HG02840 (cell line): ENCODE data around the gene GRID1.

Experiments
- ATAC-seq: cut with Tn5 transposase; IDR thresholded peaks from one replicate; pipeline ENCODE4 v1.9.1; 2021; ENCODE audit warnings: mild to moderate bottlenecking, moderate library complexity, moderate number of reproducible peaks; ENCODE audit not compliant: unreplicated experiment, low FRiP score

Gene GRID1

DNA sequence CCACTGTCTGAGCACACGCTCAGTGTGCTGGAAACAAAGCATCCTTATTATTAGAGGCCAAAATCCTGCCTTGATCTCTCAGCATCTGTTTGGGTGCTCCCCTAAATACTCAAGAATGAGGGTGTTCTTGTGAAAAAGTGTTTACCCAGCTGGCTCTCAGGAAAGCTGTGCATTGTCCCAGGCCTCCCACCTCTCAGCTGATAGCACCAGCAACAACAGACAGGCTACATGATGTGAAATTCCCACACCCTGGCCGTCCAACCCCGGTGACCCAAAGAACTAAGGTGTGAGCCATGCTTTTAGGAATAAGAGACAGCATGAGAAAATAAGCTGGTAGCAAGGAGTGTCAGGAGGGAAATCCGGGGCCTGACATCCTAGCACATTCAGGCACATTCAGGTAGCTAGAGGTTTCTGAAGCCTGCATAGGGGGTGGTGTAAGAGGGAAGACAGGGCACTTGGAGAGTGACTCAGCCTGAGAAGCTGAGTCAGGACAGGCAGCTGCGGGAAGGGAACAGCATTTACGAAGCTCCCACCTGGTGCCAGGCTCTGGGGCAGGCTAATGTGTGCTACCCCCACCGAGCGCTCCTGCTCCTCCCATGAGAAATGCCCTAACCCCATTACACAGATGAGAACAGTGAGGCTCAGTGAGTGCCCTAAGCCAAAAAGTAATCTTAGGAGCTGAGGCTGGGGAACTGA is 205.6 kb downstream of the GRID1 start:
- ATAC-seq: no peak

DNA sequence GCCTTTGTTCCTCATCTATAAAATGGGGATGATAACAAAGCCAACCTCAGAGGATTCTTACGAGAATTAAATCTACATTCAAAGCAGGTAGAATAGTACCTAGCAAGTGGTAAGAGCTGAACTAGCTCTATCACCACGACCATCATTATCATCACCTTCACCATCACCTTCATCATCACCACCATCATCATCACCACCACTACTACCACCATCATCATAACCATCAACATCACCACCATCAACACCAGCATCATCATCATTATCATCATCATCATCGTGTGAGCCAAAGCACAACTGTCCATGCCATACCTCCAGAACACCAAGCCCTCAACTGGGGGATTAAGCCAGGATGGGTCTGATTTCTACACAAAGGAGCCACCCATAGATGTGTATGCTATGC is 206.8 kb downstream of the GRID1 start:
- ATAC-seq: no peak

DNA sequence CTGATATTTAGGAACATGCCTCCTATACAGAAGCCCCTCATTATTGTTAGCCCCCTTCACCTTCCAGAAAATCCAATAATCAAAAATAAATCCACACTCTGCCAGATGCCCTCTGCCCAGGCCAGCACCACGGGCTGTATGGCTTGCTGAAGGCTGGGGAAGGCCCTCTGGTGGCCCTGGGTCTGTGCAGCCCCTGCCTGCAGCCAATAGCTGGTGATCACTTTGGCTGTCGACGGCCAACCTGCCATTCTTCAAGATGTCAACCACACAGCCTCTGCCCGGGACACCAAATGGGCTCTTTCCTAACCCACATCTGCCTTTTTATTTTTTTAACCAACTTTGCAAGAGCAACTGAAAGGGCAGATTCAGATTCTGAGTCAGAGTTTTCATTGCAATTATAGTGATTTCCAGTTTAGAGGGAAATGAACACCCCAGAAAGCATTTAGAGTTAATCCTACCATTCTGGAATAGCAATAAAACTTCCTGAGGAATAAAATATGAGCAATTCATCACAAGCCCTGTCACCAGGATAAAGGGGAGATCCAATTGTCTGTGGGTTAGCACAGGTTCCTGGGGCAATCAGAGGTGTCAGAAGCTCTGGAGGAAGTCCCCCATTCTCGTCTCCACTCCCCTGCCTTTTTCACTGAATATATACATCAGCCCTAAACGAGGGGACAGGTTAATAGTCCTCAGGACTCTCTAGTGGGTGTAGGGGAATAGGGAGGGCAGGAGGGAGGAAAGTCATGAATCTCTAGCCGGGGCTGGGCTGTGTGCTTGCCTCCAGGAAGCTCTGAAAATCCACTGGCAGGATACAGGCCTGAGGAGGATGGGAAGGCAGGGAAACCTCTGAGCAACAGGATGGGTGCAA is 211.3 kb downstream of the GRID1 start:
- no peak for ATAC-seq

DNA sequence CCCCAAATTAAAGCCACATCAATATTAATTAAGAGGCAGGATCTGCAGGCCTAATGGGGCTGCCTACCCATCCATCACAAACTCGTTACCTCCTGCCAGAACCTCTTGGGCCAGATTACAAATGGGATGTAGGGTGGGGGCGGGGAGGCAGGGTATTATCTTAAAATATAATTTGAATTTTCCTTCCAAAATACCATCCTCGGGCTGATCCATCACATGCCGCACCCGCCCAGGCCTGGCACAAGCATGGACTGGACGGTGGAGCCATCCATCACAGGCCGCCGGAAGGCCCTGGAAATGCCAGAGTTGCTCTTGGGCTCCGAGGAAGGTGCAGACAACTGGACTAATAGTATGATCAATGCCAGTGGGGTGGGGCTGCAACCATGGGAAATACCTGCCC is 212.8 kb downstream of the GRID1 start:
- ATAC-seq: no peak

DNA sequence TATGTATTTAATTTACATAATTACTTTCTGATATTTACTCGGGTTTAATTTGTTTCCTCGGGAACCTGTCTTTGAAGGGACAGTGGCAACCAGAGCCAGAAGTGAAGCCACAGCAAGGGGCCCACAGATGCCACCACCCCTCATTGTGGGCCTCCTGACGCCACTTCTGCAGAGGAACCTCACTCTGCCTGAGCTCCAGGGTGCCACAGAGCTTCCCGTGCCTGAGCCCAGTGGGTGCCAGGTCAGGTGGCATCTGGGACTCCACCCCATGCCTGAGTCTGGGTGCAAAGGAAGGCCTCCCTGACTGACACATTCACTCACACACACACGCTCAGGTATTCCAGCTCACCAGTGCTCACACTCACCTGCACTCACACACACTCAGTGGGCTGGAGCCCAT is 213.7 kb downstream of the GRID1 start:
- no peak for ATAC-seq

DNA sequence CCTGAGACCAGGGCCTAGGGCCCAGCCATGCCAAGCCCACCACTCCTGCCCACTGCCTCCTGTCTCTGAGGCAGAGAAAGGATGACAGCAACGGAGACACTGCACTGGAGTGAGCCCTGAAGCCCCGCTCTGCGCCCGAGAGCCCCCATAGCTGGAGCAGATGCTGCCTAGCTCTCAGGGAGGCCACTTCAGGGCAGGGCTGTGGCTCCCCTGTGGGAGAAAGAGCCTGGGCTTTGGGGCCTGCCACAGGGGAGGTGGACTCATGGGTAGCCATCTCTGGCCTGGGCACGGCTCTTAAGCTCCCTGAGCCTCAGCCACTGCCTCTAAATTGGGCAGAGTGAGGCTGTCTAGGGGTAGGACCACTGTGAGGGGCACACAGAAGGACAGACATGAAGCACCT is 214.2 kb downstream of the GRID1 start:
- no peak for ATAC-seq

DNA sequence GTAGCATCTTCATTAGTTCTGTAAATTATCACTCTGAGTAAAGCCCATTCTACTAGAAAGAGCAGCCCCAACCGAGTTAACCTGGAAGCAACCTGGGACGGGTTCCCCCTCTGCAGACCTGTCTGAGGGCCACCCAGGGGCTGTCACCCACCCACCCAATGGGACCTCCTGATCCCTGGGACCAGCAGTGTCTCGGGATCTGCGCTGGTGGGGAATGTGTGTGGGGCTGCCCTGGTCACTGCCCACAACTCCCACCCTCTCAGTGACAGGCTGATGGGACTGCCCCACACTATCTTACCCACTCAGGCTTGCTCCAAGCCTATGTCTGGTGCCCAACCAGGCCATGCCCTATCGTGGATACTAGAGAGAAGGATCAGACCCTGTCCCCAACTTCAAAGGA is 215.0 kb downstream of the GRID1 start:
- ATAC-seq: no peak

DNA sequence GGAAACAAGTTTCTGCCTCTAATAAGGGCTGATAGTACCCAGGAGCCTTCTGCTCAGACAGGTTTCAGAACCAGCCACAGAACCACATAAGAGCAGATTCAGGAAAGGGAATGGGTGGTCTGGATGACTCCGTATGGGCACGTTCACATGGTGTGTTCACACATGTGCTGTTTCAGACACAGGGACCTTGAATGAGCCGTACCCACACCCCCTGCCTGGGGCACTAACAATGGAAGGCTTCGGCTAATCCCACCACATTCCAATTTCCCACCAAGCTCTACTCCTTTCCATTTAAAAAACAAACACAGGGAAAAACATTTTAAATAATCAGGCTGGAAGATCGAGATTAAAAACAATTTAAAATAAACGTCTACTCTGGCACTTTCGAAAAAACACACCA is 217.3 kb downstream of the GRID1 start:
- no peak for ATAC-seq

DNA sequence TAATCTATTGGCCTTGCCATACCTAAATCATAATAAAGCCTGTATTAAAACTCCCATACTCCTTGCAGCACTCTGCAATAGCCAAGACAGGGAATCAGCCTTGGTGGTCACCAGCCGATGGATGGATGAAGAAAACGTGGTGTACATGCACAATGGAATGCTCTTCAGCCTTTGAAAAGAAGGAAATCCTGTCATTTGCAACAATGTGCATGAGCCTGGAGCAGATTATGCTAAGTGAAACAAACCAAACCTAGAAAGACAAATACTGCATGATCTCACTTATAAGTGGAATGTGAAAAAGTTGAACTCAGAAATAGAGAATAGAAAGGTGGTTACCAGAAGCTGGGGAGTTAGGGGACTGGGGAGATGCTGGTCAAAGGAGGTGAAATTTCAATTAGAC is 218.5 kb downstream of the GRID1 start:
- no peak for ATAC-seq

DNA sequence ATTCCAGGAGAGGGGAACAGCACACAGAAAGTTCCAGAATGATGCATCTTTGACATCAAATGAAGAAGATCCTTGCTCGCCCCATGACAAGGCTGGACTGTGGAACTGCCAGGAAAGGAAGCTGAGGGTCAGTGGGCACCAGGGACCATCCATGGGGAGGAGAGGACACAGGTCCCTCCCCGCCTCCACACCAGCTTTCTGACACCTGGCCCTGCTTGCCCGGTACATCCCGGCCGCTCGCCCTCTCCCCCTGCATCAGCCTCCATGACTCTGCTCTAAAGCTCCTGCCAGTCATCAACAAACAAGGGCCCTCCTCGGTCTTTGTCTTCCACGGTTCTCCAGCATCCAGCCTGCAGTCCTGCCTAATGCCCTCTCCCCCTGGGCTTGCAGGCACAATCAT is 222.3 kb downstream of the GRID1 start:
- no peak for ATAC-seq

DNA sequence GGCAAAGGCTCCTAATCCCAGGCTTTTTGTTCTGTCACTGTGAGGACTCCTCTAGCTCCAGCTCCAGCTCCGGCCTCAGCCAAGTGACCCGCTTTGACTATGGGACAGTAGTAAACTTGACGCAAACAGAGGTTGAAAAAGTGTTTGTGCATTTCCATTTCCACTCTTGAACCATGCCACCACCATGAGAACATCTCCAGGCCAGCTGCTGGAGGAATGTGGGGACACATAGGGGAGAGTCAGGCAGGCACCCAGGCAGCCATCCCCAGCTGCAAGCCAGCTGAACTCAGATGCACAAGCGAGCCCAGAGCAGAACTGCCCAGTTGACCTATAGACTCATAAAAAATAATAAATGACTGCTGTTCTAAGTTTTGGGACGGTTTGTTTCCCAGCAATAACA is 224.7 kb downstream of the GRID1 start:
- no peak for ATAC-seq

DNA sequence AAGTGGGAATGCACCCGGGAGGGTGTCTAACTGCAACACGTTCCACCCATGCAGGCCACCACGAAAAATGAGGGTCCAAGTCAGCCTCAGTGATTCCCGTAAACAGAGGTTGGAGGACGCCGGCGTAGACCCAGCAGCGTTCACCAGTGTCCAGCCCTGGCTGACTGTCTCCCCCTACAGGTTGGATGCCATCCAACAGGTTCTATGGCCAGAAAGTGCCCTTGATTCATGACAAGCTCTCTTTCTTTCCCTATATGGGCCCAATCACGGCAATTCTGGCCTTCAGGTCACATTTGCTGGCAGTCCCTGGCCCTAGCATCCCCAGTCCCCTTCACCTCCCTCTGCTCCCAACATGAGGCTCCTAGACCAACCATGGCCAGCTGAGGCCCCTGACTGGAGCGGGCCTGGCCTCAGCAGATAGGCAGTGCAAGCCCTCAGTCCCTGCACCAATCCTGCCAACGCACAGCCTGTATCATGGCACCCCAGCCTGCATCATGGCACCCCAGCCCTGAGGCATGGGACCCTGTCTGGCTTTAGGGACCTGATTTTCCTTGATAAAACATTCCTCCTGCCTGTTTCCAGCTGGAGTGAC is 227.4 kb downstream of the GRID1 start:
- no peak for ATAC-seq

DNA sequence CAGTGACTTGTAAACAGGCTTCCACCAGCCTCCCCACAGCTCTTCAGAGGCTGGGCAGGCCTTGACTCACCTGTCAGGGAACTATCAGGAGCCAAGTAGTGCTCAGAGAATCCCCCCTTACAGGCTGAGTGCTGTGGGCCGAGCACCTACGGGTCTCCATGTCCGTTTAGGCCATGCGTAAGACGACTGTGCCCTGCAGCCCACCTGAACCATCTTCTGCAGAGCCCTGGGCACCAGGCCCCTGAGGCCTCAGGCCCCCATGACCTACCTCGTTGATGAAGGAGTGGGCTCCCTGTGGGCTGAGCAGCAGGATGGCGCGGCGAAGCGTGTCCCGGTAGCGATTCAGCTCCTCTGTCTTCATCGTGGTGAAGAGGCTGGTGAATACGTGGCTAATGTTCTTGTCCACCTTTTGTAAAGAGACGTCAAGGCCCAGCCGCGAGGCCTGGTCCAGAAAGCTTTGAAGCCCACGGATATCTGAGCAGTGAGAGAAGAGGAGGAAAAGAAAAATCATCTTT is 228.0 kb downstream of the GRID1 start:
- no peak for ATAC-seq

DNA sequence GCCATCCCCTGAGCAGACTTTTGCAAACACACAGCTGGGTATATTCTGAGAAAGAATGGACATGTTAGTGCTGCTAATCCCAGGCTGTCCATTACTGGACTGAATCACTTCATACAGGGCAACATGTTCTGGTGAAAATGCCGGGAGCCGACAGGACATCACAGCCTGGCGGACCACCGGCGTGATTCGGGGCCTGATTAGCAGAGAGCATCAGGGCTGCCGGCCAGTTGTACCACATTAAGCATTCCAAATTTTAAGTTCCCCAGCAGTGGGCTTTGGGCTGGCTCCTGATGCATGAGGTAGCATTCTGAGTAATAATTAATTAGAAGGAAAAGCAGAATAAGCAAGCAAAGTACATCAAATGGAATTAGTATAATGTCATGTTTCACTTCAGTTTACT is 229.0 kb downstream of the GRID1 start:
- no peak for ATAC-seq

DNA sequence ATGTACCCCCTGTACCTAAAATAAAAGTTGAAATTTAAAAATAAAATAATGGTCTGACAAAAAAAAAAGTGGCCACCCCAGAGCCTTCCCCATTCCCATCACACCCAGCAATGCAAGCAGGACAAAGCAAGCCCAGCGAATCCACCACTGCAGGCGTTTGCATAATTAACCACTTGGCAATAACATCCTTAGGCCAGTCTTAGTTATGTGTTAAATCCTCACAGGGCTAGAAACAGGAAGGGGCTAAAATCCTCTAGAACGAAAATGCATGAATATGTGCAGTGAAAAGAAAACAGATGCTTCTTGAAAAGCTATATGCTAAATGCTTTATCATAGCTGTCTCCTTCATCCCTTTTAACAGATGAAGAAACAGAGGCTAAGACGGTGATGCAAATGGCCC is 229.7 kb downstream of the GRID1 start:
- no peak for ATAC-seq

DNA sequence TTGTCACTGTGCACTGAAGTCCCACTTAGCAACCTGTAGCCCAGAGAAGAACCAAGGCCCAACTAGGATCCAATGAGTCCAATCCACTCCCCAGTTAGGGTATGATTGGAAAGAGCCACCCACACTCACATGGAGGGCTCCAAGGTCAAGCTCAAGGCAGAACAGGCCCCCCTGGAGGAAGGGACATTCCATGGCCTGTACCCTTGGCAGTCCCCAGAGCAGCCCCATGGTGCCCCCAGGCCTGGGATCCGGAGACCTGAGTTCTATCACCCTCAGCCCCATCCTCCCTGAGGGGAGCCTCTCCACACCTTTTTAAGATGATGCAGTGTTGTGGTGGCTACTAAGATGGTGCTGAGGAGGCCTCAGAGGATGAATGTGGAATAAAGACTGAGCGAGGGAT is 231.4 kb downstream of the GRID1 start:
- ATAC-seq: no peak

DNA sequence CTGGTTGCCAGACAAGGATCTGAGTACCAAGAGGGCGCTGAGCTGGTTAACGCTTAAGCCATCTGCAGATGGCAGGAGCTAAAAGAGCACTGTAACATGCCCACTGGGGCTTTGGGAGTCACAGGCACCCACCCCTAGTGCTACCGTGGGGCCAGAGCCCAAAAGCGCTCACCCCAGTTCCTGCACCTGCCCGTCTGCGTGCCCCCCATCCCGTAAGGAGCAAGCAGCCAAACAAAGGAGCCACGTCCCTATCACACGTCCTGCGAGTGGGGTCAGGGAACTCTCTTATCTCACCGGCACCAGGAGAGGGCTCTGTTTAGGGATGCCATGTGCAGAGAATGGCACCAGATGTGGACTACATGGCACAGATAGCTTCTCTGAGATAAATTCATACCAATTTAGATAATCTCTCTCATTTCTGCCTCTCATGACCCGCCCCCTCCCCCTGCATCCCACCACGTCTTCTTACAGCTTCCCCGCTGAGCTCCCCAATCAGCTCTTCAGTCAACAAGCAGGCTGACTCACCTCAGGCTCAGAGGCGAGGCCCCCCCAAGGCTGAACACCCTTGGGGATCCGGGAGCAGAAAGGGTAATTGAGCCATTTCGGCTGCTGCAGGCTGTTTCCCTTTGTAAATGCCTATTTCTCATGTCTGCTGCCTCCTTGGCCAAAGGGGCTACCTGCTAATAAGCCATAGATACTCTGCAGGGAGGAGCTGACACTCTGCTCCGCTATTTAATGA is 235.7 kb downstream of the GRID1 start:
- ATAC-seq: no peak

DNA sequence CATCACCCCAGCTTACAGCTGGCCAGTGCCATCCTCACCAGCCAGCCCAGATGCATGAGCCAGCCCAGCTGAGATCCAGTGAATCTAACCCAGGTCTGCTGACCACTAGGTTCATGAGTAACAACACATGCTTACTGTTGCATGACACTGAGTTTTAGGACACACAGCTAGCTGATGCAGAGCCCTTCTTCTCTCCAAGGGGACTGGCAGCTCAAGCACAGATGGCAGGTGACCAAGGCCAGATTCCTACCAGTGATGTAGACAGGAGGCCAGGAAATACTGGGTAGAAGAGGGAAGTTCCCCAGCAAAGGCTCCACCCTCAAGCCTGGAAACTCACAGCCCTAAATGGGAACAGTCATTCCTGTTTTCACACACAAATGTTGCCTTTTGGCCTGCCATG is 236.6 kb downstream of the GRID1 start:
- ATAC-seq: no peak

DNA sequence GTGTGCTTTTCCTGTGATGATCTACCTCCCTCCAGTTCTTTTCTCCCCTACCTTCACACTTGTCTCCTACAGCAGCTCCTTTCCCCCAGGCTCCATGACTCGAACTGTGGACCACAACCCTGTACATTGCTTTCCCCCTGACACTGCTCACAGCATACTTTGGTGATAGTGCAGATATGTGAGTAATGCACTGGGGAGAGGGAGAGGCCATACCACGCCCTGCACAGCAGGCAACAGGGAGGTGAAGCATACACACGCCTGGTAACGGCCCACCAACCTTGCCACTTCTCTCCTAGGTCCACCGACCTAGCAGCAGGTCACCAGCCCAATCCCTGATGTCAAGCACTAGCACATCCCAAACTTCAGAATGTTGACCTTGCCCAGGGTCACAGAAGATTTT is 238.2 kb downstream of the GRID1 start:
- no peak for ATAC-seq

DNA sequence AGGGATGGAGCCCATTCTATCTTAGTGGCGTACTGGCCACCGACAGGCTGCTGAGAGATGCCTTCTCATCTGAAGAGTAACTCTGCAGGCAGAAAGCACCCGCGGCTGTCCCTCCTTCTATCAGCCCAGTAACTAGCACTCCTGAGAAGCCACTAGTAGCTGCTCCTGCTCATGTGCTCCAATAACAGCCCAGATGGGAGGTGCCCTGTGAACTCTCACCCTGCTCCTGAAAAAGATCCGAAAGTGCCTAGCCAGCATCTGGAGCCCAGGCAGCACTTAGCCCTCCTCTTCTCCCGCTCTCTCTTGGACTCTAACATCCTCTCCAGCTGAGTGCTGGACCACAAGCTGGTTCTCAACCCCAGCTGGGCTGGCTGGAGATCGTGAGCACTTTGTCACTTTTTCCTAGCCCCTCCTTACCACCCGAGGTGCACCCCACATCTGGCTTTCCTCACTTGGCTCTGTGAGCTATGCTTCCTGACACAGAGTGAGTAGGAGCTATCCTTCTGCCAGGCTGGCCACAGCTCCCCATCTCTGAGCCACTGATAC is 239.2 kb downstream of the GRID1 start:
- no peak for ATAC-seq

DNA sequence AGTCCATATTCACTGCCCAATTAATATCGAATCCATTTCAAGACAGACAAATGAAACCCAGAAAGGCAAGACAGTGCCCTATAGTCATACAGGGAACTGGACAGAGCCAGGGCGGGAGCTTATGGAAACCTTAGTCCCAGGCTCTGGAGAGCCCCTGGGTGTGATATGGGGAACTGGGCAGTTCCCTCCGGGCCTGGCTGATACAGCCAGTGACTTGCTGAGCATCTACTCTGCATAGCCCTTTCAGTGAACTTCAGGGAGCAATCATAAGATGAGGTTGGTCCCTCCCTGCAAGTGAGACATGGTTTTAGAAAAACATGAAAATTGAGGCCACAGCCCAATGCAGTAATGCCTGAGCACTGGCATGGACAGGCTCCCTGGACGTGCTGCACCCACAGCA is 241.9 kb downstream of the GRID1 start:
- no peak for ATAC-seq
